Duodenal mucosa (tissue), 2 donors: Measurements from ENCODE around the gene ARL11.

Experiments
- H3K27ac ChIP-seq: one replicate; pipeline ENCODE4 v1.7.0; 2013; ENCODE audit warnings: low read depth, low read length
- H3K27me3 ChIP-seq, 2 donors: one replicate each; pipeline ENCODE4 v1.7.0; 2013; ENCODE audit warnings: low read length in 2 of 2, control low read depth in 1 of 2; ENCODE audit not compliant: insufficient read depth in 2 of 2, control insufficient read depth in 1 of 2
- H3K36me3 ChIP-seq, 2 donors: one replicate each; pipeline ENCODE4 v1.7.0; 2013; ENCODE audit warnings: low read length in 2 of 2, control low read depth in 1 of 2; ENCODE audit not compliant: insufficient read depth in 2 of 2, control insufficient read depth in 1 of 2
- H3K4me1 ChIP-seq, 2 donors: one replicate each; pipeline ENCODE4 v1.7.0; 2013; ENCODE audit warnings: low read length in 2 of 2, control low read depth in 1 of 2; ENCODE audit not compliant: insufficient read depth in 2 of 2, control insufficient read depth in 1 of 2
- H3K4me3 ChIP-seq, 2 donors: one replicate each; pipeline ENCODE4 v1.7.0; 2013; ENCODE audit warnings: low read length in 2 of 2, low read depth in 1 of 2
- H3K9ac ChIP-seq, 2 donors: one replicate each; pipeline ENCODE4 v1.7.0; 2013; ENCODE audit warnings: low read length in 2 of 2, low read depth in 1 of 2
- H3K9me3 ChIP-seq, 2 donors: one replicate each; pipeline ENCODE4 v1.7.0; 2013; ENCODE audit warnings: low read length in 2 of 2, control low read depth in 1 of 2; ENCODE audit not compliant: control insufficient read depth in 1 of 2

ARL11 gene

DNA sequence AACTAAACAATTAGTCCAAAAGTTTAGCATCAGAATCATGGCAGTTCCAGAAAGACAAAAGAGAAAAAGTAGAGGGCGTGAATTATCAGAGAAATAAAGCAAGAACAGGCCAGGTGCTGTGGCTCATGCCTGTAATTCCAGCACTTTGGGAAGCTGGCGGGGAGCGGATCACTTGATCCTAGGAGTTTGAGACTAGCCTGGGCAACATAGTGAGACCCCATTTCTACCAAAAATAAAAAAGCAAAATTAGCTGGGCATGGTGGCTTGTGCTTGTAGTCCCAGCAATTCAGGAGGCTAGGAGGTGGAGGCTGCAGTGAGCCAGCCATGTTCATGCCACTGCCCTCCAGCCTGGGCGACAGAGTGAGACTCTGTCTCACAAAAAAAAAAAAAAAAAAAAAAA, 18.4 kb downstream of the ARL11 start:
- Histone ChIP-seq H3K27ac (no peak overlapping the region), H3K4me3 (no peak overlapping the region), H3K27me3 (no peaks in the 10 kb centered on the region), H3K36me3 (no peaks in the 10 kb centered on the region), H3K9ac (no peak overlapping the region), H3K9me3 (no peaks in the 10 kb centered on the region), H3K4me1 (no peaks in the 10 kb centered on the region)

DNA sequence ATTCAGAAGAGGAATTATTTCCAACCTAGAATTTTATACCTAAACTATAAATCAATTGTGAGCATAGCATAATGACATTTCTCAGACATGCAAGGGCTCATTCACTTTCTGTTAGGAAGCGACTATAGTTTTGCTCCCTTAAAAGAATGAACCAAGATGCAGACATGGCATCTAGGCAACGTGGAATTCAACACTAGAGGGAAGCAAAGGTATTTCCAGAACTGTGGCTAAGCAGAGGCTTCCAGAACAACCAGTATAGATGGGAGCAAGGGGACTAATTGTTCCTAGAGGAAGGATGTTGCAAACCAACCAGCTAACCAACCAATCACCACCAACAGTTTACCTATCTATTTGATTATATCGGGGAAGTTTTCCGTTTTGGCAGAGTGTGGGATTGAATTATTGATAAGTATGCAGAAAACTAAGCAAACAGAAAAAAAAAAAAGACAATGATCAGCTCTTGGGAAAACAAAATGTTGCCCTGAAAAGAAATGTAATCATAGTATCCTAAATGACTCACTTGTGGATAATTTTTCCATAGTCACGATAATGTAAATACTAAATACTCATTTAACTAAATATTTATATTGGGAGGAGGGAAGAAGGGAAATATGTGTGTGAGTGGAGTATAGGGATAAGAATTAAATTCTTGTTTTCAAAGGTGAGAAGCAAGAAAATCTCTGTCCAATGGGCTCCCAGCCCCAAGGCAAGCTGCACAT, 21.1 kb downstream of the ARL11 start:
- no peaks in the 10 kb centered on the region for H3K36me3 ChIP-seq
- H3K9ac ChIP-seq = no peak overlapping the region
- no peak overlapping the region for H3K27ac ChIP-seq
- H3K4me1 ChIP-seq = no peaks in the 10 kb centered on the region
- no peaks in the 10 kb centered on the region for H3K27me3 ChIP-seq
- H3K4me3 ChIP-seq = no peak overlapping the region
- no peaks in the 10 kb centered on the region for H3K9me3 ChIP-seq

DNA sequence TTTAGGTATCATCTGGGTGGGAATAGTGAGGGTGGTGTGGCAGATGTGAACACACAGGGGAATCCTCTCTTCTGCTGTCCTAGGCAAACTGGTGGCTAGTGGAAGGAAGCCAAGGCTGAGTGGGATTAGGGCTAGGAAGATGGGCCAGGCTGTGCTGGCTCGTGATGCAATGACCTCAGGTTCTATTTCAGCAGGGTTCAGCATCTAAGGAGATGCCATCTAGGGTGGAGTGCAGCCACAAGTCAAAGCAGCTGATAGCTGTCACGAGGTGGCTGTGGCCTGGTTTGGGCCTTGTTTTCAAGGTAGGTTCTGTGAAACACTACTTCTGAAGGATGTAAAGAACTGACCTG, 21.6 kb downstream of the ARL11 start:
- Histone ChIP-seq H3K9me3 (no peaks in the 10 kb centered on the region), H3K36me3 (no peaks in the 10 kb centered on the region), H3K9ac (no peak overlapping the region), H3K4me1 (no peaks in the 10 kb centered on the region), H3K27me3 (no peaks in the 10 kb centered on the region), H3K4me3 (no peak overlapping the region), H3K27ac (no peak overlapping the region)

DNA sequence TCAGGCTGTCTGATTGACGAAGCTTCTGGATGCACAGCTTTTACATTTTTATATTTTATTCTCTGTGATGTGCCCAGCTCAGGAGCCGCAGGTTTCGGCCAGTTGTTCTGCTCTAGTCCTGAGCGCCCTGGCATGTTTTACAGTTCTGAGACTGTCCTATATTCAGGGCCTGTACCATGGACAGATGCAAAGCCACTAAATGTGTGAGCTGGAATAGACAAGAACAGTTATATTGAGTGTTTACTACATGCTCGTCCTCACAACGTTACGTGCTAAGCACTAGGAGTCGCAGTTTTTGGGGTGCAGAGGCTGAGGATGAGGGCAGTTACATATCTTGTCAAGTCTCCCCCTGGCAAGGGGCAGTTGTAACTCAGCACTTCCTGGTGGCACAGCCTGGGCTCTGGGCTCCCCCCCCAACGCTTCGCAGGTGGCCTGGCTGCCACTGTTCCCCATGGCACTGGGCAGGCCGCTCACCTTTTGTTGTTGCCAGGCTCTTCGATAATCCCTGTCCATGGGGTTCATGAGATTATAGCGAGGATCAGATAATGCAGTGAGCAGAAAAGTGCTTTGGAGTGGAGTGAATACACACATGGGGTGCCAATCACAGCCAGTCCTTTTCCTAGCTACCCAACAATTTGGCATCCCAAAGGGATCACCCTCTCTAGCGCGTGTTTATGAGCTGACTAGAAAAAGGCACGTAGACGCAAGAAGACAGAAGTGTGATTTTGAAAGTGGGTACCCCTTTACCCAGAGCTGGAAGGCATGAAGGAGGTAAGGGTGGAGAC, 23.5 kb downstream of the ARL11 start:
- H3K9me3 ChIP-seq = no peaks in the 10 kb centered on the region
- no peak overlapping the region for H3K27ac ChIP-seq
- no peak overlapping the region for H3K9ac ChIP-seq
- H3K4me3 ChIP-seq = no peak overlapping the region
- no peaks in the 10 kb centered on the region for H3K4me1 ChIP-seq
- no peaks in the 10 kb centered on the region for H3K27me3 ChIP-seq
- no peaks in the 10 kb centered on the region for H3K36me3 ChIP-seq

DNA sequence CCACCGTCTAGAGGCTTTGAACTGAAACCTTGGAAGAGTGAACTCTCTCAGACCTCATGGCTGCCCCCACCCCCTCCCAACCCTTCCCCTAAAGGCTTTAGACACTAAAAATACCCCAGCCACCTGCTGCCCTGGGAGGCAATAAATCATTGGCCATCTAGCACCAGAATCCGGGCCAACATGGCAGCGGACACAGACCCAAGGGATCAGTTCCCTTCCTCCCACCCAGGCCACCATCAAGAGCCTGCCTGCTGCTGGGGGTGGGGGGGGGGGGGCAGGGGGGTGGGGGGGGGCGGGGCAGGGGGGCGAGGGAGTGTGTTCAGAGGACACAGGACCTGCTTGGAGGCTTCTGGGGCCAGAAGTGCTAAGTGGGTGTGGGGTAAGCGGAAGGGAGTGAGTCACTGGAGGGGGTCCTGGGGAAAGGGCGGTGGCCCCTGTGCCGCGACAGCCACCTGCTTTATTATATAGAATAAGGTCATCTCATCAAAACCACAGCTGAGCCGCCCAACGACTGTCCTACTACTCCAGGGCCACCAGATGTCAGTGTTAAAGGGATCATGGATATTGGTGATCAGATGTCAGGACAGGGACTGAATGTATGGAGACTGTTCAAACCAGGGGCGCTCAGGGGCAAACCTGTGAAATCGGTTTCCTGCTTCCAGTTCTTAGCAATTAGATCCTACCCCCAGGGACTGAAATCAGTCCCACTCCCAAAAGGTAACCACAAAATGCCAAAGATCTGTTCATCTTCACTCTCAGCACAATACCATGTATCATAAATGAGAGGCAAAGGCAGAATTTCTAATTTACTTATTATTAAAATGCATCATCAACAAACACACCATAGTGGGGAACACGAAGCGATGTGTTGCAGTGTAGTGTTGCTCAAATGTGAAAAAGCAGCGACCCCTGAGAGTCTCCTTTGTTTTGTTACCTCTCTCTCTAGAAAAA, 24.3 kb downstream of the ARL11 start:
- H3K27ac ChIP-seq = no peak overlapping the region
- no peaks in the 10 kb centered on the region for H3K27me3 ChIP-seq
- no peak overlapping the region for H3K9ac ChIP-seq
- H3K36me3 ChIP-seq = no peaks in the 10 kb centered on the region
- H3K4me3 ChIP-seq = no peak overlapping the region
- no peaks in the 10 kb centered on the region for H3K9me3 ChIP-seq
- H3K4me1 ChIP-seq = no peaks in the 10 kb centered on the region

DNA sequence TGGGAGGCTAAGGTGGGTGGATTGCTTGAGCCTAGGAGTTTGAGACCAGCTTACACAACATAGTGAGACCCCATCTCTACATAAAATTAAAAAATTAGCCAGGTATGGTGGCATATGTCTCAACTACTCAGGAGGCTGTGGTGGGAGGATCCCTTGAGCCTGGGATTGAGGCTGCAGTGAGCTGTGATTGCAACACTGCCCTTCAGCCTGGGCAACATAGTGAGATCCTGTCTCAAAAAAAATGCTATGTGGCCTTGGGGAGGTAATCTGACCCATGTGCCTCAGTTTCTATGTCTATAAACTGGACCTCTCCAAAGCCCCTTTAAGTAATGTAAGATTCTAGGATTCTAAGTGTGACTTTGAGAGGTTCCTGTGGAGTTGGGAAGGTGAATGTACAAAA, 25.2 kb downstream of the ARL11 start:
- no peak overlapping the region for H3K4me3 ChIP-seq
- no peaks in the 10 kb centered on the region for H3K9me3 ChIP-seq
- no peaks in the 10 kb centered on the region for H3K4me1 ChIP-seq
- H3K27me3 ChIP-seq = no peaks in the 10 kb centered on the region
- H3K27ac ChIP-seq = no peak overlapping the region
- no peaks in the 10 kb centered on the region for H3K36me3 ChIP-seq
- no peak overlapping the region for H3K9ac ChIP-seq

DNA sequence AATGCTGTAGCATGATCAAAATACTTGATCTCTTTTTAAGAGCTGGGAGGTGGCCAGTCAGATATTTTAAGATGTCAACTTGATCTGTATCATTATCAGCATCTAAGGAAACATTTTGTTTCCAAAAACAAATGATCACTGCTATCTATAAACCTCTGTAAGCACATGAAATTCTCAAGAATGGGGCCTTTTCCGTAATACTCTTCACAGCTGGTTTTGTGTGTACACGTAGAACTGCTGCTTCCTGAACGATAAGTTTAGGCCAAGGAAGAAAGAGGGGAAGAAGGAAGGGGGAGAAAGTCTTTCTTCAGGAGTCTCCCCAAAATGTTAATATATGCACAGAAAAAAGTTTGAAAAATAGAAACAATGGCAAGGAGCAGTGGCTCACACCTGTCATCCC, 25.7 kb downstream of the ARL11 start:
- Histone ChIP-seq H3K36me3 (no peaks in the 10 kb centered on the region), H3K9me3 (no peaks in the 10 kb centered on the region), H3K4me1 (no peaks in the 10 kb centered on the region), H3K27ac (no peak overlapping the region), H3K9ac (no peak overlapping the region), H3K27me3 (no peaks in the 10 kb centered on the region), H3K4me3 (no peak overlapping the region)

DNA sequence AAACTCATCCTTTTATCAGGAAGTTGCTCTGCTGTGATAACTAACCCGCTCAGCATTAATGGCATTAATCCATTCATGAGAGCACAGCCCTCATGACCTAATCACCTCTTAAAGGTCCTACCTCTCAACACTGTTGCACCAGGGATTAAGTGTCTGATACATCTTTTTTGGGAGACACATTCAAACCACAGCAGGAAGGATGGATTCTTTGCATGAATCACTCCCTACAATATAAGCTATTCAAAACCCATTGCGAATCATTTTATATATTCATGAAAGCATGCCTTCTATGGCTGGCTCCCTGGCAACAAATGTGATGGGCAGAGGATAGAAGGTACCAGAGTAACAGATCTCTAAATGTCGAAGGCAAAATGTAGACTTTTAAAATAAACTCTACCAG, 27.6 kb downstream of the ARL11 start:
- Histone ChIP-seq H3K9me3 (no peaks in the 10 kb centered on the region), H3K4me3 (no peak overlapping the region), H3K27ac (no peak overlapping the region), H3K27me3 (no peaks in the 10 kb centered on the region), H3K9ac (no peak overlapping the region), H3K36me3 (peaks cover 0 to under 1% of the 10 kb centered on the region in 2 donors), H3K4me1 (no peaks in the 10 kb centered on the region)

DNA sequence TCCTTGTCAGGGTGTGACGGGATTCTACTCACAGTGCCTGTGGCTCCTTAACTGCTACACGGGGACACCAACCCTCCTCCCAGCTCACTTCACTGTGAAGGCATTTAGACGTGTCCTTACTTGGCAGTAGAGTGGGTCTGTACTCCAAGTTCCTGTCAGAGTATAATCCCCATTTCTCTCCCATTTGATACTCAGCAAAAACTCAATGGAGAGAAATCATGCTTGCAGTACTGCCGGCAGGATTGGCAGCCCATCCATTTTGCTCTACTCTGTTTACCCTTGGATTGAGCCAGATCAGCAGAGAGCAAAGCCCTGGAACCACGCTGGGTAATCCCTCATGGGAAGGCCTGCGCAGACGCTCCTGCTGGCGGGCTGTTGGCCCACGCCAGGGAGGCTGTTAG, 28.9 kb downstream of the ARL11 start:
- Histone ChIP-seq H3K4me3 (no peak overlapping the region), H3K27me3 (no peaks in the 10 kb centered on the region), H3K36me3 (peaks cover 6 to 8% of the 10 kb centered on the region in 2 donors), H3K27ac (no peak overlapping the region), H3K9ac (no peak overlapping the region), H3K9me3 (no peaks in the 10 kb centered on the region), H3K4me1 (no peaks in the 10 kb centered on the region)

DNA sequence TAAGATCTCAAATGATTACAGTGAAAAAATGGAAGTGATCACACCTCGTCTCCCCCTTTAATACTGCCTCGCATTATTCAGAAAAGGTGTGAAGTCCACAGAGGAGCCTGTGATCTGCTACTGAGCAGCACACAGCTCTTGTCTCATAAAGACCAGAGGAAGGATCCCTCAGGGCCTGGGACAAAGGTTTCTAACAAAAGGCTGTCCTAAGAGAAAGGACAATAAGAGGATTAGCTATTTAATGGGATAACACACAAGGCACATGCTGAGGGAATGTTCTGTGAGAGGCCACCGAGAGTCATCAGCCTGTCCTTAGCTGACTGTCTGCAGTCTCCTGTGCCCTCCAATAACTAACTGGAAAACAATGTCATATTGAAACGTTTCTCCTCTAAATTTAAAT, 36.3 kb downstream of the ARL11 start:
- H3K27ac ChIP-seq = no peak overlapping the region
- peaks cover 8 to 14% of the 10 kb centered on the region in 2 donors for H3K36me3 ChIP-seq
- no peaks in the 10 kb centered on the region for H3K4me1 ChIP-seq
- H3K27me3 ChIP-seq = no peaks in the 10 kb centered on the region
- H3K4me3 ChIP-seq = no peak overlapping the region
- no peak overlapping the region for H3K9ac ChIP-seq
- H3K9me3 ChIP-seq = no peaks in the 10 kb centered on the region
